Tibial artery (tissue), 4 donors: ENCODE results near the gene MICAL3.

Experiments
- DNase-seq, 2 donors: peaks; one replicate each; pipeline ENCODE4 v3.0.0-alpha.2; 2019
- H3K27ac ChIP-seq, 2 donors: fragments of 200-600 bp; sonication (generic) in 1 of 2; 1 replicate in 1 of 2; 2 replicates in 1 of 2; pipeline ENCODE4 v1.5.1; 2018 to 2019; ENCODE audit warnings: mild to moderate bottlenecking in 1 of 2
- H3K27me3 ChIP-seq, 2 donors: fragments of 200-600 bp; sonication (generic) in 1 of 2; one replicate each; pipeline versions ENCODE4 v1.5.1 to v1.6.0; 2016 to 2019
- H3K36me3 ChIP-seq, 3 donors: fragments of 200-600 bp; sonication (generic) in 2 of 3; one replicate each; pipeline ENCODE4 v1.5.1; 2016 to 2019; ENCODE audit warnings: mild to moderate bottlenecking in 2 of 3
- H3K4me1 ChIP-seq, 4 donors: fragments of 200-600 bp; sonication (generic) in 2 of 4; 1 replicate in 3 of 4; 2 replicates in 1 of 4; pipeline ENCODE4 v1.5.1; 2016 to 2019
- H3K4me3 ChIP-seq, 2 donors: fragments of 200-600 bp; sonication (generic) in 1 of 2; 1 replicate in 1 of 2; 2 replicates in 1 of 2; pipeline ENCODE4 v1.5.1; 2018 to 2019; ENCODE audit warnings: mild to moderate bottlenecking in 2 of 2
- H3K9me3 ChIP-seq, 3 donors: fragments of 200-600 bp; sonication (generic) in 1 of 3; one replicate each; pipeline ENCODE4 v1.5.1; 2016 to 2019
- intact Hi-C: fragments of 100-400 bp; cut with DNase I; formaldehyde crosslinking; loops from one replicate; pipeline ENCODE4 v1.15.0; 2023; ENCODE audit warnings: low total_unique reads
- TF ChIP-seq, protein P1 (sequence below), 2 experiments: fragments of 200-600 bp in 1 of 2; fragments of 450-650 bp in 1 of 2; IDR thresholded peaks; one replicate each; pipeline ENCODE4 v1.5.1; 2017 to 2019; ENCODE audit warnings: antibody characterized with exemption in 2 of 2, mild to moderate bottlenecking in 1 of 2, moderate library complexity in 1 of 2

The MICAL3 gene

DNA sequence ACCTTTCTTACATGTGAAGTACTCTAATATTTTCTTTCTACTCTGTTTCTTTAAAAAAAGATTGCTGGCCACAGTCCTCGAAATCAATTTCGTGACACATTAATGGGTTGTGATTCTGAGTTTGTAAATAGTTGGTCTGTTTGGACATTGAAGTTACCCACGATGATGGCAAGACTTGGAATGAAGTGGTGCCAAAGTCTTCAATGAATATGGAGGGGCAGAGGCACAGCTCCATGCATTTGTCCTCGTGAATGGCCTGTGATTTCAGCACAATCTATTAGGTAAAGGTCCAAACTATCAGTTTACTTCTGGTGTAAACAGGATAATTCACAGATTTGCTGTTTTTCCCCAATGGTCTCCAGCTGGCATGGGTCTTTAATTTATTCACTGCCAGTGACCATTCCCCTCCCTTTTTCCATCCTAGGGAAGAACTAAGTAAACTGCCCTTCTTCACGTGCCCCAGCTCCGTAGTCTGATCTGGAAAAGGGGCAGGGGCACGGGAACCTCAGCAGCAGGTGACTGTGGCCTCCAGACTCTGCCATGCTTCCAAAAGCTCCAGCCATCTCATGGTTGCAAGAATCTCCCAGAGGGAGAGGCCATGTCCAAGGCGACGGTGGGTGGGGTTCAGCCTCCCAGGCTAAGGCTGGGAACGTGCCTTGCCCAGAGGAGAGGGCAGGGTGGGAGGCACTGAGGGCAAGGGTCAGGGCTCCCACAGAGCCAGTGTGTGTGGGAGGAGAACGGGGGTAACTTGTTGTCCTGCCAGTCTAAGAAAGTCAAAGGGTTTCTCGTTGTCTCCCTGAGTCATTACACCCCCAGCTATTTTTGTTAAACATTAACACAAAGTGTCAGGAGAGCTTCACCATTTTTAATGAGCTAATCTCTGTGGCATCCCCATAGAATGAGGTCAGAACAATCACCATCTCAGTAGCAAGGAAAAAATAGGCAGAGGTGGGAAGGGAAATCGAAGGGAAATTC lies 36.6 kb upstream of the MICAL3 start:
- TF ChIP-seq, protein P1, sequence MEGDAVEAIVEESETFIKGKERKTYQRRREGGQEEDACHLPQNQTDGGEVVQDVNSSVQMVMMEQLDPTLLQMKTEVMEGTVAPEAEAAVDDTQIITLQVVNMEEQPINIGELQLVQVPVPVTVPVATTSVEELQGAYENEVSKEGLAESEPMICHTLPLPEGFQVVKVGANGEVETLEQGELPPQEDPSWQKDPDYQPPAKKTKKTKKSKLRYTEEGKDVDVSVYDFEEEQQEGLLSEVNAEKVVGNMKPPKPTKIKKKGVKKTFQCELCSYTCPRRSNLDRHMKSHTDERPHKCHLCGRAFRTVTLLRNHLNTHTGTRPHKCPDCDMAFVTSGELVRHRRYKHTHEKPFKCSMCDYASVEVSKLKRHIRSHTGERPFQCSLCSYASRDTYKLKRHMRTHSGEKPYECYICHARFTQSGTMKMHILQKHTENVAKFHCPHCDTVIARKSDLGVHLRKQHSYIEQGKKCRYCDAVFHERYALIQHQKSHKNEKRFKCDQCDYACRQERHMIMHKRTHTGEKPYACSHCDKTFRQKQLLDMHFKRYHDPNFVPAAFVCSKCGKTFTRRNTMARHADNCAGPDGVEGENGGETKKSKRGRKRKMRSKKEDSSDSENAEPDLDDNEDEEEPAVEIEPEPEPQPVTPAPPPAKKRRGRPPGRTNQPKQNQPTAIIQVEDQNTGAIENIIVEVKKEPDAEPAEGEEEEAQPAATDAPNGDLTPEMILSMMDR (IDR thresholded peaks at IDR 0.05) = no peak
- H3K4me3 ChIP-seq = no peak overlapping the region
- peaks cover 0 to 53% (median 30%) of the 10 kb centered on the region in 4 donors for H3K4me1 ChIP-seq
- H3K27ac ChIP-seq = peak overlapping the region; percentile 33 to 43
- no peaks in the 10 kb centered on the region for H3K27me3 ChIP-seq
- H3K9me3 ChIP-seq = no peaks in the 10 kb centered on the region
- intact Hi-C loops = no loop called here
- no peaks in the 10 kb centered on the region for H3K36me3 ChIP-seq
- no peak for DNase-seq

DNA sequence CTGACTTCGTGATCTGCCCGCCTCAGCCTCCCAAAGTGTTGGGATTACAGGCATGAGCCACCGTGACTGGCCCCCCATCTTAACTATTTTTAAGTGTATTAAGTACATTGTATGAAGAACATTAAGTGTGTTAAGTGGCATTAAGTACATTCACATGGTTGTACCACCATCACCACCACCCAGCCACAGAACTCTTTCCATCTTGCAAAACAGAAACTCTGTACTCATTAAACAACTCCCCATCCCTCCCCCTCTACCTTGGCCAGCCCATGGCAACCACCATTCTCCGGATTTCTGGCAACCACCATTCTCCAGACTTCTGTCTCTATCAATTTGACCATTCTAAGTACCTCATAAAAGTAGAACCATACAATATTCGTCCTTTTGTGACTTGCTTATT lies 35.6 kb upstream of the MICAL3 start:
- no peak overlapping the region for H3K4me3 ChIP-seq
- no peaks in the 10 kb centered on the region for H3K9me3 ChIP-seq
- no peaks in the 10 kb centered on the region for H3K36me3 ChIP-seq
- H3K27me3 ChIP-seq = no peaks in the 10 kb centered on the region
- intact Hi-C loops = no loop called here
- TF ChIP-seq, protein P1 (IDR thresholded peaks at IDR 0.05) = no peak
- no peak for DNase-seq
- H3K4me1 ChIP-seq = peaks cover 0 to 59% (median 34%) of the 10 kb centered on the region in 4 donors
- H3K27ac ChIP-seq = no peak overlapping the region

DNA sequence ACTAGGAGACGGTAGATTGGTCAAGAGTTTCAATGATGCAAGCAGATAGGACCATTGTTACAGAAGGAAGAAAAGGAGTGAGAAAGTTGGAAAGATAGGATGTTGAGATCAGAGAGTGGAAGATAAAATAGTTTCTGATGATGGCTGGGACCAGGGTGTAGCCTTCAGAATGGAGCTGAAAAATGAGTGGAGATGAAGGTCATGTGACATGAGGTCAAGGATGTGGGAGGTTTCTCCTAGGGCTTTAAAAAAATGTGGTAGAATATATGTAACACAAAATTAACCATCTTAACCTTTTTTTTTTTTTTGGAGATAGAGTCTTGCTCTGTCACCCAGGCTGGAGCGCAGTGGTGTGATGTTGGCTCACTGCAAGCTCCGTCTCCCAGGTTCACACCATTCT lies 35.1 kb upstream of the MICAL3 start:
- TF ChIP-seq, protein P1 (IDR thresholded peaks at IDR 0.05) = no peak
- Histone ChIP-seq H3K27me3 (no peaks in the 10 kb centered on the region), H3K27ac (peak overlapping the region in 1 of 2 donors; percentile 86), H3K36me3 (no peaks in the 10 kb centered on the region), H3K9me3 (no peaks in the 10 kb centered on the region), H3K4me3 (no peak overlapping the region), H3K4me1 (peaks cover 0 to 59% (median 34%) of the 10 kb centered on the region in 4 donors)
- DNase-seq = no peak
- intact Hi-C loops = no loop called here

DNA sequence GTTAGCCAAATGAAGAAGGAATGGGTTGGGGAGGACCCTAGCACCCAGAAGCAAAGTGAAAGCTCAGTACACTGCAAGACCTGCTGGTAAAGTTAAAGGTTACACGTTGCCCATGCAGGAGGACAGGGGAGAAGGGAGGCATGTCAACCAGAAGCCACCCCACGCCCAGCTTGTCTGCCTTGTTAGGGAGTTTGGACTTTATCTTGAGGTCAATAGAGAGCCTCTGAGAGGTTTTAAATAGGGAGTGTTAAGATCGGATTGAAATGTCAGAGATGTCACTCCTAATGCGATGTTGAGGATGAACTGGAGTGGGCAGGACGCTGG lies 34.7 kb upstream of the MICAL3 start:
- intact Hi-C loops = no loop called here
- DNase-seq = no peak

DNA sequence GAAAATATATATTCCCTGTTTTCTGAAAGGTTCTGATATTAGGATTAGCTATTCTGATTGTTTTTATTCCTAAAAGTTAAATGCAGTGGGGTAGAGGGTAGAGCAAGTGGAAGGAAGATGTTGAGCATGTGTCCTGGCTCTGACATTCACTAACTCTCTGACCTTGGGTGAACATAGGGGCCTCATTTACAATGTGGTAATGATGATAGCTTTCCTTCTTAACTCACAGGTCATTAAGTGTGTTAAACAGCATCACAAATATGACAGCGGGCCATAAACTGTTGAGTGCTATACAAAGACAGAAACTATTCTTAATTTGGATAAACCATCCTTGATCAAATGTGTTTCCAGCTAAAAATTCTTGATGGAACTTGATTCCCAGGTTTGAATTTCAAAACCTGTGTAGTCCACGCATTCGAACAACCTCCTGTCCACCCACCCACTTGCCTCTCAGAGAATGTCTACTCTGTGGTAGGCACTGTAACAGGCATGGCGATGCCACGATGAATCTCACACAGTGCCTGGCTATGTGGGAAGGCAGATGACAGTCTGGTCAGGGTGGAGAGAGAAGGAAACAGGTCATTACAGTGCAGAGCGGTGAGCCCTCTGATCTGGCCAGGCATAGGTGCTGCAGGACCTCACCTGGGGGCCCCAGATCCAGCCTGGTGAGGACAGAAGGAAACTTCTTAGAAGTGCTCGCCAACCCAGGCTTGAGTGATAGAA lies 34.2 kb upstream of the MICAL3 start:
- TF ChIP-seq, protein P1 (IDR thresholded peaks at IDR 0.05) = no peak
- no peak overlapping the region for H3K4me3 ChIP-seq
- H3K27me3 ChIP-seq = no peaks in the 10 kb centered on the region
- H3K27ac ChIP-seq = peak overlapping the region; percentile 86
- H3K4me1 ChIP-seq = peaks cover 0 to 56% (median 34%) of the 10 kb centered on the region in 4 donors
- no peak for DNase-seq
- H3K9me3 ChIP-seq = no peaks in the 10 kb centered on the region
- intact Hi-C loops = no loop called here
- no peaks in the 10 kb centered on the region for H3K36me3 ChIP-seq

More for the DNA sequence above, 34.7 kb upstream of the MICAL3 start:
- Histone ChIP-seq H3K36me3 (no peaks in the 10 kb centered on the region), H3K4me1 (peaks cover 0 to 59% (median 34%) of the 10 kb centered on the region in 4 donors), H3K4me3 (no peak overlapping the region), H3K27ac (peak overlapping the region; percentile 86), H3K9me3 (no peaks in the 10 kb centered on the region), H3K27me3 (no peaks in the 10 kb centered on the region)
- TF ChIP-seq, protein P1 (IDR thresholded peaks at IDR 0.05) = no peak
